CD4-positive, alpha-beta T cell treated with Interleukin-15 for 1 hour (primary cell): ENCODE measurements around the gene VAMP8.
"Not testable (repeated sequence)": the region's sequence is repeated elsewhere in the genome, so short reads cannot be mapped to it uniquely, and the experiment has no call there.

Experiments used
- DNase-seq: peaks from one replicate; pipeline ENCODE4 v3.0.0-alpha.2; 2020

Gene VAMP8

GRCh38 chr2:85583667-85584353 is 6.4 kb downstream of the VAMP8 start:
- peak; percentile 27 for DNase-seq

GRCh38 chr2:85584354-85584856 is 7.0 kb downstream of the VAMP8 start, which contains the start of gene VAMP5:
VAMP5 (plus strand) TSS chr2:85584431; CDS start chr2:85584491, 60 bp downstream.
- DNase-seq, result no peak

- no peak for DNase-seq
Observed at GRCh38 chr2:85584857-85585780, 7.7 kb downstream of the VAMP8 start.

GRCh38 chr2:85585781-85586105 is 8.4 kb downstream of the VAMP8 start:
- no peak for DNase-seq

GRCh38 chr2:85588236-85588635 is 10.8 kb downstream of the VAMP8 start:
- no peak for DNase-seq

GRCh38 chr2:85588645-85589044 is 11.3 kb downstream of the VAMP8 start:
- DNase-seq, result no peak

- no peak for DNase-seq
Observed at GRCh38 chr2:85589181-85589580, 11.8 kb downstream of the VAMP8 start.

- no peak for DNase-seq
Observed at GRCh38 chr2:85589982-85590791, 12.8 kb downstream of the VAMP8 start.

- DNase-seq, result no peak
Observed at GRCh38 chr2:85590950-85591349, 13.6 kb downstream of the VAMP8 start.

- no peak for DNase-seq
Observed at GRCh38 chr2:85591563-85591962, 14.2 kb downstream of the VAMP8 start.

- DNase-seq, result not testable (repeated sequence)
Observed at GRCh38 chr2:85592299-85592698, 14.9 kb downstream of the VAMP8 start.

- DNase-seq, result no peak
Observed at GRCh38 chr2:85593023-85593422, 15.6 kb downstream of the VAMP8 start.

- no peak for DNase-seq
Observed at GRCh38 chr2:85594715-85595300, 17.4 kb downstream of the VAMP8 start.

- DNase-seq, result peak; percentile 94
Observed at GRCh38 chr2:85595301-85596025, 18.1 kb downstream of the VAMP8 start, which contains the start of gene RNF181. RNF181 (plus strand) TSS chr2:85595745; CDS start chr2:85595764, 19 bp downstream.

GRCh38 chr2:85596026-85596333 is 18.6 kb downstream of the VAMP8 start:
- no peak for DNase-seq

- DNase-seq, result no peak
Observed at GRCh38 chr2:85596486-85597143, 19.2 kb downstream of the VAMP8 start.

- no peak for DNase-seq
Observed at GRCh38 chr2:85597241-85597640, 19.9 kb downstream of the VAMP8 start.

GRCh38 chr2:85598594-85599340 is 21.4 kb downstream of the VAMP8 start:
- no peak for DNase-seq

- no peak for DNase-seq
Observed at GRCh38 chr2:85599468-85600234, 22.3 kb downstream of the VAMP8 start.

GRCh38 chr2:85600235-85600575 is 22.8 kb downstream of the VAMP8 start:
- no peak for DNase-seq
